Peyer's patch (tissue), 4 donors: ENCODE measurements around the gene KIRREL3.

Experiments used
- POLR2A ChIP-seq, 2 donors: fragments of 450-650 bp; IDR thresholded peaks; one replicate each; pipeline ENCODE4 v1.5.1; 2017; ENCODE audit warnings: antibody characterized with exemption in 2 of 2, mild to moderate bottlenecking in 2 of 2, moderate library complexity in 2 of 2
- TF ChIP-seq, protein P1 (sequence below), 6 experiments: fragments of 450-650 bp in 4 of 6; fragments of 200-600 bp in 2 of 6; sonication (generic) in 1 of 6; IDR thresholded peaks; one replicate each; pipeline ENCODE4 v1.5.1; 2017 to 2019; ENCODE audit warnings: antibody characterized with exemption in 6 of 6, mild to moderate bottlenecking in 3 of 6, moderate library complexity in 1 of 6

GRCh38 chr11:126917531-126918204 lies 82.9 kb downstream of the KIRREL3 start:
- TF ChIP-seq, protein P1, sequence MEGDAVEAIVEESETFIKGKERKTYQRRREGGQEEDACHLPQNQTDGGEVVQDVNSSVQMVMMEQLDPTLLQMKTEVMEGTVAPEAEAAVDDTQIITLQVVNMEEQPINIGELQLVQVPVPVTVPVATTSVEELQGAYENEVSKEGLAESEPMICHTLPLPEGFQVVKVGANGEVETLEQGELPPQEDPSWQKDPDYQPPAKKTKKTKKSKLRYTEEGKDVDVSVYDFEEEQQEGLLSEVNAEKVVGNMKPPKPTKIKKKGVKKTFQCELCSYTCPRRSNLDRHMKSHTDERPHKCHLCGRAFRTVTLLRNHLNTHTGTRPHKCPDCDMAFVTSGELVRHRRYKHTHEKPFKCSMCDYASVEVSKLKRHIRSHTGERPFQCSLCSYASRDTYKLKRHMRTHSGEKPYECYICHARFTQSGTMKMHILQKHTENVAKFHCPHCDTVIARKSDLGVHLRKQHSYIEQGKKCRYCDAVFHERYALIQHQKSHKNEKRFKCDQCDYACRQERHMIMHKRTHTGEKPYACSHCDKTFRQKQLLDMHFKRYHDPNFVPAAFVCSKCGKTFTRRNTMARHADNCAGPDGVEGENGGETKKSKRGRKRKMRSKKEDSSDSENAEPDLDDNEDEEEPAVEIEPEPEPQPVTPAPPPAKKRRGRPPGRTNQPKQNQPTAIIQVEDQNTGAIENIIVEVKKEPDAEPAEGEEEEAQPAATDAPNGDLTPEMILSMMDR (IDR thresholded peaks at IDR 0.05), result no peak
- no peak for TF ChIP-seq POLR2A (IDR thresholded peaks at IDR 0.05)
